Progenitor cell of endocrine pancreas (in vitro differentiated cells): ENCODE results near the gene PF4V1. TPM values are rescaled to one million over a fixed set of nuclear protein-coding genes. Genes with fewer than 3 reads are reported as not detected.

Experiments used
- DNase-seq: peaks from one replicate; pipeline ENCODE4 v3.0.0; 2021; ENCODE audit warnings: low spot score; ENCODE audit not compliant: unreplicated experiment
- H3K27ac Mint-ChIP-seq: 2 replicates; pipeline ENCODE4 v1.8.0; 2021; ENCODE audit warnings: mild to moderate bottlenecking, moderate library complexity, mixed read lengths
- H3K27me3 Mint-ChIP-seq: 2 replicates; pipeline ENCODE4 v1.8.0; 2021; ENCODE audit warnings: mixed read lengths
- H3K36me3 Mint-ChIP-seq: 2 replicates; pipeline ENCODE4 v1.8.0; 2022; ENCODE audit warnings: mixed read lengths; ENCODE audit not compliant: insufficient read depth
- H3K4me1 Mint-ChIP-seq: 2 replicates; pipeline ENCODE4 v1.8.0; 2021; ENCODE audit warnings: low read depth, mixed read lengths
- H3K4me3 Mint-ChIP-seq: 2 replicates; pipeline ENCODE4 v1.8.0; 2021; ENCODE audit warnings: low read depth, mild to moderate bottlenecking, moderate library complexity, mixed read lengths
- H3K9me3 Mint-ChIP-seq: 2 replicates; pipeline ENCODE4 v1.8.0; 2021; ENCODE audit warnings: low read depth, mixed read lengths
- total RNA-seq: library from RNA; stranded (reverse); gene quantifications from 2 replicates; pipeline ENCODE4 v1.2.1, GENCODE V29; 2021
- TF ChIP-seq, protein P1 (sequence below): fragments of 200-600 bp; sonication (generic); IDR thresholded peaks from one replicate; pipeline ENCODE4 v1.5.0; 2021; ENCODE audit warnings: antibody characterized with exemption, mild to moderate bottlenecking; ENCODE audit not compliant: unreplicated experiment

Gene PF4V1
- total RNA-seq, 1 donor from 2014 or later, result not detected

GRCh38 chr4:73891326-73891725 lies 38.2 kb downstream of the PF4V1 start:
- Mint-ChIP-seq H3K9me3 (no peaks in the 10 kb centered on the region), H3K36me3 (no peaks in the 10 kb centered on the region), H3K27ac (no peak overlapping the region), H3K4me3 (no peak overlapping the region), H3K27me3 (peaks cover 2% of the 10 kb centered on the region), H3K4me1 (peaks cover 19% of the 10 kb centered on the region)
- no peak for DNase-seq
- TF ChIP-seq, protein P1, sequence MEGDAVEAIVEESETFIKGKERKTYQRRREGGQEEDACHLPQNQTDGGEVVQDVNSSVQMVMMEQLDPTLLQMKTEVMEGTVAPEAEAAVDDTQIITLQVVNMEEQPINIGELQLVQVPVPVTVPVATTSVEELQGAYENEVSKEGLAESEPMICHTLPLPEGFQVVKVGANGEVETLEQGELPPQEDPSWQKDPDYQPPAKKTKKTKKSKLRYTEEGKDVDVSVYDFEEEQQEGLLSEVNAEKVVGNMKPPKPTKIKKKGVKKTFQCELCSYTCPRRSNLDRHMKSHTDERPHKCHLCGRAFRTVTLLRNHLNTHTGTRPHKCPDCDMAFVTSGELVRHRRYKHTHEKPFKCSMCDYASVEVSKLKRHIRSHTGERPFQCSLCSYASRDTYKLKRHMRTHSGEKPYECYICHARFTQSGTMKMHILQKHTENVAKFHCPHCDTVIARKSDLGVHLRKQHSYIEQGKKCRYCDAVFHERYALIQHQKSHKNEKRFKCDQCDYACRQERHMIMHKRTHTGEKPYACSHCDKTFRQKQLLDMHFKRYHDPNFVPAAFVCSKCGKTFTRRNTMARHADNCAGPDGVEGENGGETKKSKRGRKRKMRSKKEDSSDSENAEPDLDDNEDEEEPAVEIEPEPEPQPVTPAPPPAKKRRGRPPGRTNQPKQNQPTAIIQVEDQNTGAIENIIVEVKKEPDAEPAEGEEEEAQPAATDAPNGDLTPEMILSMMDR, result no peak

DNA sequence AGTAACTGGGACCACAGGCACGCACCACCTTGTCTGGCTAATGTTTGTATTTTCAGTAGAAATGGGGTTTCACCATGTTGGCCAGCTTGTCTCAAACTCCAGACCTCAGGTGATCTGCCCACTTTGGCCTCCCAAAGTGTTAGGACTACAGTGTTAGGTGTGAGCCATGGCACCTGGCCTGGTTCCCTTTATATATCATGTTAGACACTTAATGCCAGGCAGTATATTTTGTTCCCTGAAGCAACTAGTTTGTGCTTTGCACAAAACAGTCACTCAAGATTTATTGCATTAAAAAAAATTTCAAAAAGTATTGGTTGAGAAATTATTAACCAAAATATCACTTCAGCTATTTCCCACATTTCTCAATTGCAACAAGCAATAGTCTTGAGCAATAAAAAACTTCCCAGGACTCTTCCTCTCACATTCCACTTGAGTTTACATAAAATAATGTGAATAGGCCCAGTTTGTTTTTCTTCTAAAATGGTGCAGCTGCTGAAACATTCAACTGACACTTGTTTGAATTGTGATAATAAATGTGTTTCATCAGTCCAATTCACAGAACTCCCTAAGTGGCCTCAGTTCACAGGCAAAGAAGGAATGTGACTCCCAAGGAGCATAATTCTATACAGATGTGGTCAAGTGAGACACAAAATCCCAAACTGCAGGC lies 38.8 kb downstream of the PF4V1 start:
- Mint-ChIP-seq H3K4me3 (no peak overlapping the region), H3K27ac (peak overlapping the region; percentile 41)

GRCh38 chr4:73892966-73893365 lies 39.9 kb downstream of the PF4V1 start:
- Mint-ChIP-seq H3K4me3 (no peak overlapping the region), H3K27me3 (no peaks in the 10 kb centered on the region), H3K4me1 (peaks cover 19% of the 10 kb centered on the region), H3K27ac (no peak overlapping the region), H3K9me3 (no peaks in the 10 kb centered on the region), H3K36me3 (no peaks in the 10 kb centered on the region)
- no peak for DNase-seq
- TF ChIP-seq, protein P1, result no peak

More for the DNA sequence above, 38.8 kb downstream of the PF4V1 start:
- H3K27me3 Mint-ChIP-seq, result peaks cover 2% of the 10 kb centered on the region
- TF ChIP-seq, protein P1, result no peak
- no peaks in the 10 kb centered on the region for H3K36me3 Mint-ChIP-seq
- DNase-seq, result no peak
- no peaks in the 10 kb centered on the region for H3K9me3 Mint-ChIP-seq
- H3K4me1 Mint-ChIP-seq, result peaks cover 19% of the 10 kb centered on the region

DNA sequence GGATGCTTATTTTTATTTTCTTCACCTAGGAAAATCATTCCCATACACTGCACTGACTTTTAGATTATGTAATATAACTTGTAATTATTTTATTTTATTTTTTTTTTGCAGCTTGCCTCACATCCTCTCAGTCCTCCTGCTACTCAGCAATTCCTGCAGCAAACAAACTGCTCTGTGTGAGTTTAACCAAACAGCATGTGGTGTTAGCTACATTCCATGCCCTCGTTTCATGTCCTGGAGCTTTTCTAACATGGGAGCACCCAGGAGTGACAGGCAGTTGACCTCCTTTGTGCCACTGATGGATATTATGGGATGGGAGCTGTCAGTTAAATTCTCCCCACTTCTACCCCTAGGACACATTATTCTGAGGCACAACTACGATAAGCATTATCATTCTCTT lies 40.9 kb downstream of the PF4V1 start:
- no peak overlapping the region for H3K4me3 Mint-ChIP-seq
- H3K36me3 Mint-ChIP-seq, result no peaks in the 10 kb centered on the region
- H3K4me1 Mint-ChIP-seq, result peaks cover 19% of the 10 kb centered on the region
- no peaks in the 10 kb centered on the region for H3K27me3 Mint-ChIP-seq
- TF ChIP-seq, protein P1, result no peak
- no peak for DNase-seq
- peak overlapping the region; percentile 8 for H3K27ac Mint-ChIP-seq
- no peaks in the 10 kb centered on the region for H3K9me3 Mint-ChIP-seq

DNA sequence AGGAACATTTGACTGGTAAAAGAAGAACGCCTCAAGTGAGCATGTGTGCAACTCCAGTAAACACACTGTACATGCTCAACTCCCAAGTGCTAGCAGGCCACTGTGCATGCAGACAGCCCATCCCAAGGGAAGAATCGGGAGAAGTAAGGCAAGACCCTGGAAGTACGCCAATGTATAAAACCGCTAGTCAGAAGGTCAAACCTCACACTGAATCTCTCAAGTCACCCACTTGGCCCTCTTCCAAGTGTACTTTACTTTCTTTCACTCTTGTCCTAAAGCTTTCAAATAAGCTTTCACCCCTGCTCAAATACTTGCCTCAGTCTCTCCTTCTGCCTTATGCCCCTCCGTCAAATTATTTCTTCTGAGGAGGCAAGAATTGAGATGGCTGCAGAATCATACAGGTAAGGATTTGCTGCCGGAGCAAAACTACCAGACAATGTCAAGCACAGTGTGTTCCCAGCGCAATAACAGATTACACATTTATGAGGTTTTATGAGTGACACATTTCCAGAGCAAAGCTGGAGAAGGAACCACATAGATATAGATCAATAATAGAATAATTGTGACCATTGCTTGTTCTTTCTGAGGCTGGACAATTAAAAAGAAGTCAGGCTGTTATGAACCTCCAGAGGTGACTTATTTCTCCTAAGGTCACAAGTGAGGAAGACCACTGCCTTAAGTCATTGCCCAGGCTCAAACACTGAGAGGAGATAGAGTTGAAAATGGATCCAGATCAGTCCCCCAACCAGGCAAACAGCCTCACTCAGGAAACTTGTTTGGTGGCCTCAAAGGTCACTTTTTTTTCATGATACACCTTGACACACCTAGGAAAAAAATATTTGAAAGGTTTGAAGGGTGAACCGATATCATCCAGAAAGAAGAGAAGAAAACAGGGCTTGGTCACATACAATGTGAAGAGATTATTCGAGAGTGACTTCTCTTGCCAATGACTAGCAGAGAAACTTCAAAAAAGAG lies 42.4 kb downstream of the PF4V1 start:
- TF ChIP-seq, protein P1, result no peak
- no peaks in the 10 kb centered on the region for H3K27me3 Mint-ChIP-seq
- H3K27ac Mint-ChIP-seq, result no peak overlapping the region
- H3K4me1 Mint-ChIP-seq, result peaks cover 23% of the 10 kb centered on the region
- H3K9me3 Mint-ChIP-seq, result no peaks in the 10 kb centered on the region
- DNase-seq, result no peak
- H3K36me3 Mint-ChIP-seq, result no peaks in the 10 kb centered on the region
- no peak overlapping the region for H3K4me3 Mint-ChIP-seq
